Measurements from ENCODE around the gene SMPD3. TPM values are rescaled to one million over a fixed set of nuclear protein-coding genes. Genes with fewer than 3 reads are reported as not detected.

The SMPD3 gene
- total RNA-seq, 1 donor from 2014 or later = 2.5 TPM

- no peak for DNase-seq
Measured at GRCh38 chr16:68368301-68368888, 79.9 kb downstream of the SMPD3 start.

DNA sequence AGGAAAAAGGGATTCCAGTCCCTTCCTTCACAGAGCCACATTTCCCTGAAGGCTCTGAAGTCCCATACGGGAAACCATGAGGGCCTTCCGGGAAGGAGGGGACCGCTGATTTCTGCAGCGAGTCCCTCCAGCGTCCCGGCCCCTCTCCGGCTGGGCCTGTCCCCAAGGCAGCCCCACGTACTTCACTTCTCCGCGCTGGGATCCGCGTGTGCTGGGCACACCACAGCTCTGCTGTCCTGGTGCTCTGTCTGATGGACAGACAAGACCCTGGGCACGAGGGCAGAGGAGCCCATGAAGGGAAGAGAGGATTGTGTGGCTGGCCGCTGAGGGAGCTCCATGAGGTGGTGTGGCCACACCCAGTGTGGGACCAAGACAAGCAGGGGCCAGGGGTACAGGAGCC lies 80.4 kb downstream of the SMPD3 start:
- no peak for DNase-seq

- DNase-seq = no peak
Measured at GRCh38 chr16:68367440-68367839, 80.9 kb downstream of the SMPD3 start.

GRCh38 chr16:68367030-68367429 lies 81.3 kb downstream of the SMPD3 start:
- DNase-seq = peak; percentile 49

GRCh38 chr16:68366062-68366461 lies 82.2 kb downstream of the SMPD3 start:
- no peak for DNase-seq

DNA sequence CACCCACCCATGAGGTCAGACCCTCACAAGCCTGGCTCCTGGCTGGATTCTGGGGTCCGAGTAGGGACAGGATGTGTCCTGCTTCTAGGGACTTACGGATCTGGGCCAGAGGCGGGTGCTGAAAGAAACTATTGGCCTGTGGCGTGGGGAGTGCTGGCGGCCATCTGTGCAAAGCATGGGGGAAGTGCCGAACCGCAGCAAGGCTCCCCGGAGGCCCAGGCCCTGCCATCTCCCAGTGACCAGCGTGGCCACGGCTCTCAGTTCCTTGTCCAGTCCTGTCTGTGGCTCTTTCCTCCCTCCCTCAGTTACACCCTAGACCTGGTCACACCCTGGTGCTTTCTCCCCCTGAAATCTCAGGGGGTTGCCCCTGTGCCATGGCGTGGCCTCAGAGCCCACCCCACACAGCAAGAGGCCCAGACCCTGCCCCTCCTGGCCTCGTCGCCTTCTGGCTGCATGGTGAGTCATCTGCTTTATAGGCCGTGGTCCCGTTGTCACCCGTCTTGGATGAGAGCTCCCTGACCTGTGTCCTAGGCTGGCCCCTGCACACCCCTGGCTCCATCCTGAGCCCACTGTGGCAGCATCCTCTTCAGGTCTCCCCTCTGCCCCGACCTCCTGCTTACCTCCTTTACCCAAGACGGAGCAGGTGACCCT lies 83.0 kb downstream of the SMPD3 start:
- DNase-seq = no peak

GRCh38 chr16:68364561-68364998 lies 83.7 kb downstream of the SMPD3 start:
- no peak for DNase-seq

DNA sequence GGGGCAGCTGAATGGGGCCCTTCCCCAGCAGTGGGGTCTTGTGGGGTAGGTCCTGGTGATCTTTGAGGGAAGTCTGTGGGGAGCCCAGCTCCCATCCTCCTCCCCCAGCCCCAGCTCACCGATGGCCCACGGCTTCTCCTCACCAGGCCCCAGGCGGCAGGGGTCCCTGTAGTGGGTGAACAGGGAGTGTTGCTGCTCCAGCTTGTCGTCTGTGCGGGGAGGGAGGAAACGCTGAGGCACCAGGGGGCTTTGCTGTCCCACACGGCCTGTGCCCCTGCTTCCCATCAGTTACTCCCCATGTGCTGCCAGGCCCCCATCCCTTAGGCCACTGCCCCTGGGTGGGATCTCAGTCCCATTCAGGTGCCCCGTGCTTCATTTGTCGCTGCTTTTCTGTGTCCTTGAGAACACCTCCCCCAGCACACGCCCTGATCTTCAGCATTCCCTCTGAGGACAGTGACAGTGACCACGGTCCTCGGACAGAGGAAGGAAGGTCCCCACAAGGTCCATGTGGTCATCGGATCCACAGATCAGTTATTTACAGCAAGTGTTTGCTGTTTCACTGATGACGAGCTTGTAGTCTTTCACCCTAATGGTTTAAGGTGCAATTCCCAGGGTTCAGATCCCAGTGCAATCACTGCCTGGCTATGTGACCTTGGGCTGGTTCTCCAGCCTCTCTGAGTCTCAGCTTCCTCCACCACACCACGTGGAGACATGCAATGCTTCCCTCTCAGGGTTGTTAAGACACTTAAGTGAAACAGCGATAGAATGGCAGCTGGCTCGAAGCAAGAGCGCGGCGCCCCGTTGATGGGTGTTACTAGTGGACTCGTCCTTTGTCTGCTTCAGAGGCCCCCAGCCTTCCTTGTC lies 84.4 kb downstream of the SMPD3 start:
- DNase-seq = no peak

DNA sequence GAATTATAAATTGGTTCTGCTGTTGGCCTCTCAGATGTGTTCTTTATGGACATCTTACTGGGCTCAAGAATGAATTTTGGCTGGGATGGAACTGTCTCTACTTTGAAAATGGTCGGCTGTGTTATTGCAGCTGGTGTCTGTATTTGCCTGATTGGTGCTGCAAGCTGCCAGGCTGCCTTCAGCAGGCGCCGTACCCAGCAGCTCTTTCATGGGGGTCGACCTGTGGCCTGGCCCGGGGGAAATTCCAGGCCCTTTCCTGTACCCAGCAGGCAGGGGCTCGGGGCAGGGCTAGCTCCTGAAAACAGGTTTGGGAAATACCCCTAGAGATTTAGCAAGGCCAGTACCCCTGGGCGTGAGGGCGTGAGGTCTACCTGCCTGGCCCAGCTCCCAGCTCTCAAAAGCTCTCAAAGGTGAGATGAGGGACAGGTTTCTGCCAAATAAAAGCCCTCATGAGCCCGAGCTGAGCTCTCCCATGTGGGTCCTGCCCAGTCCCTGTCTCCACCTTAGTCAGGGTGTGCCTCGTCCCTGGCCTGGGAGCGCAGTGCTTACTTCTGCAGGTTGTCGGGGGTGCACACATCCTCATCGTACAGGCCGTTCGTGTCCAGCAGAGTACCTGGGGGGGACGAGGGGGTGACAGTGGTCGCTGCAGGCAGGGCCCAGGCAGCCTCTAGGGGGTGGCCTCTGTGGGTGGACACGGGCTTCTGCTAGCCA lies 85.2 kb downstream of the SMPD3 start:
- no peak for DNase-seq

- no peak for DNase-seq
Measured at GRCh38 chr16:68362262-68362913, 85.9 kb downstream of the SMPD3 start.

DNA sequence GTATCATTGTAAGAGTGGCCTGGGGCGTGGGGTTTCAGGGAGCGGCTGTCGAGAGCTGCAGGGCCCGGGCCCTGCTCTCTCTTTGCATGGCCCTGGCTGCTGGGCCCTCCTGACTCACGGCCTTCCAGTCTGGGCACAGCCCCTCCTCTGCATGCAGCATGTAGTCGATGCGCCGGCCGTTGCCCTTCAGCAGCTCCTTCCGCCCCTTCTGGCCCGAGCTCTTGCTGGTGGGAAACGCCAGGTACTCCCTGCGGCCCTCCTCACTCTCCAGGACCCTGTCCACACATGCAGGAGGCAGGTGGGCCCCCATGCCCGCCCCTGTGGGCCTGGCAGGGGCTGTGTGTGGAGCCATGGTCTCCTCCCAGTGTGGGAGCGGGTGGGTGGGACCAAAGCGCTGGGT lies 86.8 kb downstream of the SMPD3 start:
- DNase-seq = no peak

DNA sequence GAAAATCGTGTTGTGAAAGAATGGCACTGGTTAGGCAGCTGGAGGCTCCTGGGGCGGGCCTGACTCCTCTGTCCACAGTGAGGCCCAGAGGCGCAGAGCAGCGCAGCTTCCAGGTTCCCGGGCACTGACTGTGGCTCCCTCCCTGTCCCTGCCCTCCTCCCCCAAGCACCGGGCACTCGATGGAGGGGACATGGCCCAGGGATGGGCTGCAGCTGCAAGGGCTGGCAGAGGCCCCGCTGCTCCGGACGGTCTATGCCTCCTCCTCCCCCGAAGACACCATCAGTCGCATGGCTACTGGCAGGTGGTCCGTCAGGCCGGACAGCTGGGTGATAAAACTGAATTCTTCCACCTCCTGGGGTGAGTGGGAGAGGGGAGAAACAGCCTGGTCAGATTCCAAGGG lies 87.4 kb downstream of the SMPD3 start:
- DNase-seq = peak; percentile 27

DNA sequence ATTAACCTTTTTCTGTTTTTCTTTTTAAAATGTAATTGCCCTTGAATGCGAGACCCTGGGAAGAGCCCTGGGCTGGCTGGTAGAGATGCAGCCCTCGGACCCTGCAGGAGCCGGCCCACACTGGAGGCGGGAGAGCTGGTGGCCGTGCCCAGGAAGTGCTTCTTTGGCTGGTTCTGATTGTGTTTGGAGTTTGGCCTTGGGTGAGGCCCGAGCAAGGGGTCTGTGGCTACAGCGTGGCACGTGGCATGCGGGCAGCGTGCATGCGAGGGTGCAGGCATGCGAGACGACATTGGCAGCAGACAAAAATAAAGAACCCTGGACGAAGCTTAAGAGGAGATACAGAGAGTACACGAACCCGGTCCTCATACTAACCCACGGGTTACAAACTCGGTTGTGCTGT lies 87.8 kb downstream of the SMPD3 start:
- DNase-seq = no peak

DNA sequence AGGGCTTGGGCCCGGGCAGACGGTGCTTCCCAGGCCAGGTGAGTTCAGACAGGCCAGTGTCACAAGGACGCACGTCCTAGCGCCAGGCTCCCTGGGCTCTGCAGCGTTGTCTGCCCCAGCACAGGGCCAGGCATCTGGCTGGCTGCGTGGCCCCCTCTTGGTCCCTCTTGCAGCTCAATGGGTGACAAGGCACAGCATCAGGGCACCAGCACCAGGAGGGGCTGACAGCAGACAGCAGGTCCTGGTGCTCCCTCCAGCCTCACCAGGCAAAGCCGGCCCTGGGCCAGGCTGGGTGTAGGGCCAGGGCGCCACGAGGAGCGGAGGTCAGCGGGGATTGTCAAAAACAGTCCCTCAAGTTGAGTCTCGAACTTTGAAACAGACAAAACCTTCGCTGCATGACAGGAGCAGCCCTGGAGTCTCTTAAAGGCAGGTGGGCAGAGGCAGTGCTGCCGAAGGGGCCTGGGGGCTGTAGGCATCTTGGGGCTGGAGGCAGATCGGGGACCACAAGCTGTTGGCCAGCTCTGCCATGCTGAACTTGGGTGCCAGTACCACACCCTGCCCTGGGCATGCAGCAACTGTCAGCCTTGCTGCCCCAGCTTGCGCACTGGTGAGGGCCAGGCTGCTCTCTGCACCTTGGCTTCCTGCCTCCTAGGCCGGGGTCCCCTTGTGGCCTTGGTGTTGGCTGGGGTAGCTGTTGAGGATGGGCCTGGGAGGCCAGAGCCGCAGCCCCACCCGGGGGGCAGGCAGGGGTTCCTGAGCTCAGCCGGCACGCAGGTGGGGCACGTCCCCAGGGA lies 88.7 kb downstream of the SMPD3 start:
- DNase-seq = no peak

- no peak for DNase-seq
Measured at GRCh38 chr16:68358951-68359350, 89.4 kb downstream of the SMPD3 start.

DNA sequence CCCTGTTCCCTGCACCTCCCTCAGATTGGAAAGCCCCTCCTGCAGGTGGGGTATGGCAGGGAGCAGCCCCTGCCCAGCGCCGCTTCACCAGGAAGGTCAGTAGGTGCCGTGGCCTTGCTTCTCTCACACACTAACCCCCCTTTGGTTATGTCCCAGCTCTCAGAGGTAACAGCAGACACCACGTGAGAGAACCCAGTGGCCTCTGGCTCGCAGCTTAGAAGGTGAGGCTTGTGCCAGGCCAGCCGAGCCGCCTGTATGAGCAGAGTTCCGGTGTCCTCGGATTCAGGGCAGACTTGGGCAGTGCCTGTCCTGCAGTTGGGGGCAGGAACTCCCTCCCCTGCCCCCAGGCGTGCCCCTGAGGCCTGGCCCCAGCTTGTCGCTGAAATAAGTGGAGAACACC lies 90.4 kb downstream of the SMPD3 start:
- no peak for DNase-seq

GRCh38 chr16:68357521-68357922 lies 90.8 kb downstream of the SMPD3 start:
- no peak for DNase-seq

GRCh38 chr16:68356919-68357286 lies 91.4 kb downstream of the SMPD3 start:
- DNase-seq = no peak

DNA sequence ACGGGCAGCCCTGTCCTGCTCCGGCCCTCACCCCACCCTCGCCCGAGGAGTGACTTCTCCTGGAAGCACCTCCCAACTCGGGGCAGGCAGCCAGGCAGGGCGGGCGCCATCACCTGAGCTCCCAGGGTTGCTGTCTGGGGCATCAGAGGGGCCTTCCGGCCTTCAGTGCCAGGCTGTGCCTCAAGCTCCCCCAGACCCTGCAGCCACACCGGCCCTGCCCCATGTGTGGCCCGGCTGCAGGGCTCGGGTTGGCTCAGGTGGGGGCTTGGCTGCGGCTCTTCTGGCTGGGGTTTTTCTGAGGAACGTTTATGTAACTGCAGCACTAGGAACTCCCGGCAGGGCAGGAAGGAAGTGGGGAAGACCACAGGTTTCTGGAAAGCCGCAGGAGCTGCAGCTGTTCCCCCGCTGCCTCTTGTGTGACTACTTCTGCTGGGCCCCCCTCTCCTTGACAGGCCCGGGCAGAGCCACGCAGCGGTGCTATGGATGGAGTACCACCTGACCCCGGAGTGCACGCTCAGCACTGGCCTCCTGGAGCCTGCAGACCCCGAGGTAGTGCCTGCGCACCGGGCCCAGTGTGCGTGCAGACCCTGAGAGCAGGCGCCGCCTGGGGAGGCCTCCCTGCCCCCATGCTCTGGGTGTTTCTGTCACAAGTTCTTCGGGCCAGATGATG lies 91.9 kb downstream of the SMPD3 start:
- DNase-seq = no peak

- no peak for DNase-seq
Measured at GRCh38 chr16:68355447-68356248, 92.7 kb downstream of the SMPD3 start.
